Mucosa of stomach (tissue), 1 donor: ENCODE data around the gene ADAMTS17.
"Not testable (repeated sequence)": the region's sequence is repeated elsewhere in the genome, so short reads cannot be mapped to it uniquely, and the experiment has no call there.

Experiments used
- H3K27me3 ChIP-seq: one replicate; pipeline ENCODE4 v1.7.0; 2013; ENCODE audit warnings: mild to moderate bottlenecking, low read length; ENCODE audit not compliant: control insufficient read depth, insufficient read depth
- H3K36me3 ChIP-seq: one replicate; pipeline ENCODE4 v1.7.0; 2013; ENCODE audit warnings: low read length; ENCODE audit not compliant: control insufficient read depth, insufficient read depth
- H3K4me1 ChIP-seq: one replicate; pipeline ENCODE4 v1.7.0; 2013; ENCODE audit warnings: mild to moderate bottlenecking, low read length; ENCODE audit not compliant: control insufficient read depth, insufficient read depth
- H3K4me3 ChIP-seq: one replicate; pipeline ENCODE4 v1.7.0; 2013; ENCODE audit warnings: low read length
- H3K9ac ChIP-seq: one replicate; pipeline ENCODE4 v1.7.0; 2013; ENCODE audit warnings: mild to moderate bottlenecking, low read length, moderate library complexity
- H3K9me3 ChIP-seq: one replicate; pipeline ENCODE4 v1.7.0; 2013; ENCODE audit warnings: mild to moderate bottlenecking, low read length, moderate library complexity; ENCODE audit not compliant: control insufficient read depth
- donor health status: Pancreatic carcinoma.

Gene ADAMTS17

GRCh38 chr15:100093211-100094126 is 248.3 kb downstream of the ADAMTS17 start:
- no peak overlapping the region for H3K4me3 ChIP-seq
- H3K27me3 ChIP-seq: no peaks in the 10 kb centered on the region
- H3K4me1 ChIP-seq: peaks cover 4% of the 10 kb centered on the region
- H3K36me3 ChIP-seq: no peaks in the 10 kb centered on the region
- no peak overlapping the region for H3K9ac ChIP-seq
- no peaks in the 10 kb centered on the region for H3K9me3 ChIP-seq

GRCh38 chr15:100092034-100092433 is 249.7 kb downstream of the ADAMTS17 start:
- Histone ChIP-seq H3K36me3 (no peaks in the 10 kb centered on the region), H3K9me3 (no peaks in the 10 kb centered on the region), H3K9ac (no peak overlapping the region), H3K4me3 (no peak overlapping the region), H3K4me1 (peaks cover 4% of the 10 kb centered on the region), H3K27me3 (no peaks in the 10 kb centered on the region)

GRCh38 chr15:100090411-100090810 is 251.4 kb downstream of the ADAMTS17 start:
- H3K9me3 ChIP-seq: no peaks in the 10 kb centered on the region
- no peak overlapping the region for H3K4me3 ChIP-seq
- peaks cover 4% of the 10 kb centered on the region for H3K4me1 ChIP-seq
- no peaks in the 10 kb centered on the region for H3K36me3 ChIP-seq
- H3K27me3 ChIP-seq: no peaks in the 10 kb centered on the region
- no peak overlapping the region for H3K9ac ChIP-seq

GRCh38 chr15:100084042-100084821 is 257.5 kb downstream of the ADAMTS17 start:
- not testable (repeated sequence) for H3K36me3 ChIP-seq, H3K4me3 ChIP-seq, H3K27me3 ChIP-seq, H3K4me1 ChIP-seq, H3K9me3 ChIP-seq, H3K9ac ChIP-seq

- no peaks in the 10 kb centered on the region for H3K36me3 ChIP-seq
- no peak overlapping the region for H3K4me3 ChIP-seq
- H3K4me1 ChIP-seq: no peaks in the 10 kb centered on the region
- no peaks in the 10 kb centered on the region for H3K9me3 ChIP-seq
- H3K27me3 ChIP-seq: no peaks in the 10 kb centered on the region
- no peak overlapping the region for H3K9ac ChIP-seq
These were observed 258.2 kb downstream of the ADAMTS17 start for GRCh38 chr15:100083572-100083971.

- H3K9me3 ChIP-seq: no peaks in the 10 kb centered on the region
- H3K36me3 ChIP-seq: no peaks in the 10 kb centered on the region
- H3K27me3 ChIP-seq: no peaks in the 10 kb centered on the region
- H3K9ac ChIP-seq: no peak overlapping the region
- H3K4me3 ChIP-seq: no peak overlapping the region
- H3K4me1 ChIP-seq: no peaks in the 10 kb centered on the region
These were observed 258.9 kb downstream of the ADAMTS17 start for GRCh38 chr15:100082761-100083402.

GRCh38 chr15:100081454-100081853 is 260.3 kb downstream of the ADAMTS17 start:
- Histone ChIP-seq H3K4me3 (no peak overlapping the region), H3K9me3 (no peaks in the 10 kb centered on the region), H3K9ac (no peak overlapping the region), H3K36me3 (no peaks in the 10 kb centered on the region), H3K4me1 (no peaks in the 10 kb centered on the region), H3K27me3 (no peaks in the 10 kb centered on the region)

GRCh38 chr15:100078511-100079220 is 263.1 kb downstream of the ADAMTS17 start:
- no peaks in the 10 kb centered on the region for H3K4me1 ChIP-seq
- H3K27me3 ChIP-seq: no peaks in the 10 kb centered on the region
- no peaks in the 10 kb centered on the region for H3K36me3 ChIP-seq
- no peak overlapping the region for H3K9ac ChIP-seq
- H3K9me3 ChIP-seq: no peaks in the 10 kb centered on the region
- no peak overlapping the region for H3K4me3 ChIP-seq

- H3K4me3 ChIP-seq: no peak overlapping the region
- no peak overlapping the region for H3K9ac ChIP-seq
- no peaks in the 10 kb centered on the region for H3K27me3 ChIP-seq
- no peaks in the 10 kb centered on the region for H3K36me3 ChIP-seq
- no peaks in the 10 kb centered on the region for H3K4me1 ChIP-seq
- no peaks in the 10 kb centered on the region for H3K9me3 ChIP-seq
These were observed 266.5 kb downstream of the ADAMTS17 start for GRCh38 chr15:100075229-100075628.

- Histone ChIP-seq H3K4me3 (no peak overlapping the region), H3K36me3 (no peaks in the 10 kb centered on the region), H3K9ac (no peak overlapping the region), H3K9me3 (no peaks in the 10 kb centered on the region), H3K4me1 (no peaks in the 10 kb centered on the region), H3K27me3 (no peaks in the 10 kb centered on the region)
These were observed 267.8 kb downstream of the ADAMTS17 start for GRCh38 chr15:100073982-100074381.

- not testable (repeated sequence) for H3K4me3 ChIP-seq, H3K4me1 ChIP-seq, H3K9ac ChIP-seq, H3K36me3 ChIP-seq, H3K27me3 ChIP-seq, H3K9me3 ChIP-seq
These were observed 275.1 kb downstream of the ADAMTS17 start for GRCh38 chr15:100066521-100067280.
